ENCODE measurements around the gene LGALS8.
"Not testable (repeated sequence)": the region's sequence is repeated elsewhere in the genome, so short reads cannot be mapped to it uniquely, and the experiment has no call there.

The LGALS8 gene

GRCh38 chr1:236543065-236543669 lies 19.4 kb downstream of the LGALS8 start:
- no peak for DNase-seq

GRCh38 chr1:236545621-236546169 lies 21.9 kb downstream of the LGALS8 start:
- no peak for DNase-seq

GRCh38 chr1:236548452-236548851 lies 24.7 kb downstream of the LGALS8 start:
- DNase-seq, result no peak

GRCh38 chr1:236550961-236551851 lies 27.4 kb downstream of the LGALS8 start:
- no peak for DNase-seq

GRCh38 chr1:236552096-236552495 lies 28.3 kb downstream of the LGALS8 start:
- no peak for DNase-seq

- no peak for DNase-seq
These were observed 29.1 kb downstream of the LGALS8 start for GRCh38 chr1:236552901-236553300.

GRCh38 chr1:236553370-236553769 lies 29.6 kb downstream of the LGALS8 start:
- no peak for DNase-seq

- no peak for DNase-seq
These were observed 32.8 kb downstream of the LGALS8 start for GRCh38 chr1:236556606-236557005.

- DNase-seq, result no peak
These were observed 34.3 kb downstream of the LGALS8 start for GRCh38 chr1:236558081-236558480.

- DNase-seq, result no peak
These were observed 35.1 kb downstream of the LGALS8 start for GRCh38 chr1:236558846-236559245.

GRCh38 chr1:236560213-236560771 lies 36.5 kb downstream of the LGALS8 start:
- DNase-seq, result no peak

- DNase-seq, result no peak
These were observed 38.2 kb downstream of the LGALS8 start for GRCh38 chr1:236561976-236562375.

- no peak for DNase-seq
These were observed 41.7 kb downstream of the LGALS8 start for GRCh38 chr1:236565530-236565929.

GRCh38 chr1:236568285-236568894 lies 44.6 kb downstream of the LGALS8 start:
- DNase-seq, result no peak

GRCh38 chr1:236575523-236575922 lies 51.7 kb downstream of the LGALS8 start:
- no peak for DNase-seq

GRCh38 chr1:236576004-236576403 lies 52.2 kb downstream of the LGALS8 start:
- DNase-seq, result no peak

- not testable (repeated sequence) for DNase-seq
These were observed 53.3 kb downstream of the LGALS8 start for GRCh38 chr1:236577041-236577440.

- no peak for DNase-seq
These were observed 54.9 kb downstream of the LGALS8 start for GRCh38 chr1:236578661-236579060.

- DNase-seq, result not testable (repeated sequence)
These were observed 56.6 kb downstream of the LGALS8 start for GRCh38 chr1:236580404-236580803.

- DNase-seq, result no peak
These were observed 57.7 kb downstream of the LGALS8 start for GRCh38 chr1:236581528-236581927.

- DNase-seq, result no peak
These were observed 65.7 kb downstream of the LGALS8 start for GRCh38 chr1:236589531-236589930.

- no peak for DNase-seq
These were observed 66.9 kb downstream of the LGALS8 start for GRCh38 chr1:236590553-236591150.

GRCh38 chr1:236602171-236602570 lies 78.4 kb downstream of the LGALS8 start:
- no peak for DNase-seq

All from femur (tissue), 1 donor.